Measurements from ENCODE around the gene ADGRD1.

ADGRD1 gene

GRCh38 chr12:131003036-131003715 lies 49.5 kb downstream of the ADGRD1 start:
- TF ChIP-seq, protein P1, sequence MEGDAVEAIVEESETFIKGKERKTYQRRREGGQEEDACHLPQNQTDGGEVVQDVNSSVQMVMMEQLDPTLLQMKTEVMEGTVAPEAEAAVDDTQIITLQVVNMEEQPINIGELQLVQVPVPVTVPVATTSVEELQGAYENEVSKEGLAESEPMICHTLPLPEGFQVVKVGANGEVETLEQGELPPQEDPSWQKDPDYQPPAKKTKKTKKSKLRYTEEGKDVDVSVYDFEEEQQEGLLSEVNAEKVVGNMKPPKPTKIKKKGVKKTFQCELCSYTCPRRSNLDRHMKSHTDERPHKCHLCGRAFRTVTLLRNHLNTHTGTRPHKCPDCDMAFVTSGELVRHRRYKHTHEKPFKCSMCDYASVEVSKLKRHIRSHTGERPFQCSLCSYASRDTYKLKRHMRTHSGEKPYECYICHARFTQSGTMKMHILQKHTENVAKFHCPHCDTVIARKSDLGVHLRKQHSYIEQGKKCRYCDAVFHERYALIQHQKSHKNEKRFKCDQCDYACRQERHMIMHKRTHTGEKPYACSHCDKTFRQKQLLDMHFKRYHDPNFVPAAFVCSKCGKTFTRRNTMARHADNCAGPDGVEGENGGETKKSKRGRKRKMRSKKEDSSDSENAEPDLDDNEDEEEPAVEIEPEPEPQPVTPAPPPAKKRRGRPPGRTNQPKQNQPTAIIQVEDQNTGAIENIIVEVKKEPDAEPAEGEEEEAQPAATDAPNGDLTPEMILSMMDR (IDR thresholded peaks at IDR 0.05; ENCODE audit: low read depth, low read length) = no peak
- H3K4me3 ChIP-seq (ENCODE audit: low read depth, low read length) = no peak overlapping the region

- TF ChIP-seq, protein P1 (IDR thresholded peaks at IDR 0.05; ENCODE audit: low read depth, low read length) = no peak
- H3K4me3 ChIP-seq (ENCODE audit: low read depth, low read length) = no peak overlapping the region
Observed at GRCh38 chr12:131003716-131004045, 50.0 kb downstream of the ADGRD1 start.

GRCh38 chr12:131004166-131004565 lies 50.5 kb downstream of the ADGRD1 start:
- TF ChIP-seq, protein P1 (IDR thresholded peaks at IDR 0.05; ENCODE audit: low read depth, low read length) = no peak
- no peak overlapping the region for H3K4me3 ChIP-seq (ENCODE audit: low read depth, low read length)

GRCh38 chr12:131005161-131006035 lies 51.7 kb downstream of the ADGRD1 start:
- no peak overlapping the region for H3K4me3 ChIP-seq (ENCODE audit: low read depth, low read length)
- TF ChIP-seq, protein P1 (IDR thresholded peaks at IDR 0.05; ENCODE audit: low read depth, low read length) = no peak

- TF ChIP-seq, protein P1 (IDR thresholded peaks at IDR 0.05; ENCODE audit: low read depth, low read length) = no peak
- no peak overlapping the region for H3K4me3 ChIP-seq (ENCODE audit: low read depth, low read length)
Observed at GRCh38 chr12:131006036-131006735, 52.5 kb downstream of the ADGRD1 start.

GRCh38 chr12:131007031-131007739 lies 53.5 kb downstream of the ADGRD1 start:
- H3K4me3 ChIP-seq (ENCODE audit: low read depth, low read length) = no peak overlapping the region
- TF ChIP-seq, protein P1 (IDR thresholded peaks at IDR 0.05; ENCODE audit: low read depth, low read length) = no peak

Data from WI38 (cell line).